HepG2 (cell line): ENCODE data around the gene CD68. TPM values are rescaled to one million over a fixed set of nuclear protein-coding genes. Genes with fewer than 3 reads are reported as not detected.

Experiments
- DNMT3B ChIP-seq: conservative IDR thresholded peaks from 2 replicates; pipeline ENCODE4 v1.6.1; 2016; ENCODE audit warnings: missing biosample characterization, control low read depth
- PHF8 ChIP-seq: sonication (generic); formaldehyde crosslinking; IDR thresholded peaks from 2 replicates; pipeline ENCODE4 v1.5.0; 2020; ENCODE audit warnings: missing genetic modification reagents
- SPEN ChIP-seq: sonication (generic); formaldehyde crosslinking; IDR thresholded peaks from 2 replicates; pipeline ENCODE4 v1.5.1; 2020; ENCODE audit warnings: low read depth, mild to moderate bottlenecking, missing genetic modification reagents
- STAG1 ChIP-seq: sonication (generic); formaldehyde crosslinking; IDR thresholded peaks from 2 replicates; pipeline ENCODE4 v1.4.0; 2020; ENCODE audit warnings: missing genetic modification reagents
- ZBTB7A ChIP-seq: sonication (generic); formaldehyde crosslinking; IDR thresholded peaks from 2 replicates; pipeline ENCODE4 v1.8.0; 2022; ENCODE audit warnings: mild to moderate bottlenecking, missing genetic modification reagents
- ZBTB7B ChIP-seq: sonication (generic); formaldehyde crosslinking; IDR thresholded peaks from 2 replicates; pipeline ENCODE4 v1.4.0; 2020; ENCODE audit warnings: missing genetic modification reagents
- ZC3H13 ChIP-seq: sonication (generic); formaldehyde crosslinking; IDR thresholded peaks from 2 replicates; pipeline ENCODE4 v1.8.1; 2023; ENCODE audit warnings: mild to moderate bottlenecking, missing genetic modification reagents, moderate library complexity
- ZMAT3 ChIP-seq: sonication (generic); formaldehyde crosslinking; conservative IDR thresholded peaks from 2 replicates; pipeline ENCODE4 v1.7.0; 2021; ENCODE audit warnings: missing genetic modification reagents
- ZNF136 ChIP-seq: sonication (generic); formaldehyde crosslinking; IDR thresholded peaks from 2 replicates; pipeline ENCODE4 v1.8.1; 2022; ENCODE audit warnings: low read depth, mild to moderate bottlenecking, moderate library complexity, missing genetic modification reagents
- ZNF543 ChIP-seq: sonication (generic); formaldehyde crosslinking; IDR thresholded peaks from 2 replicates; pipeline ENCODE4 v1.4.0; 2020; ENCODE audit warnings: mild to moderate bottlenecking, missing genetic modification reagents
- polyA plus RNA-seq, 8 experiments: library from polyadenylated mRNA; depleted of rRNA in 3 of 8; stranded (reverse) in 7 of 8; unstranded in 1 of 8; fragments of >200 nt; fragmentation: Illumina TruSeq in 4 of 8; extraction: Trizol in 4 of 8; gene quantifications; 2 replicates each; pipeline versions ENCODE4 v1.2.1 to v1.2.3, GENCODE V29; 2011 to 2016; ENCODE audit warnings: low read depth in 4 of 8, missing spikeins in 1 of 8, mixed read lengths in 1 of 8; ENCODE audit not compliant: insufficient read depth in 1 of 8
- total RNA-seq, 5 experiments: library from RNA; depleted of rRNA; stranded (reverse); fragments of >200 nt; fragmentation: Illumina TruSeq; extraction: Trizol; gene quantifications; 2 replicates each; pipeline ENCODE4 v1.2.3, GENCODE V29; 2016; ENCODE audit warnings: low read depth in 1 of 5
- TF ChIP-seq, protein P1 (sequence below): sonication (generic); formaldehyde crosslinking; IDR thresholded peaks from 2 replicates; pipeline ENCODE4 v1.4.0; 2020; ENCODE audit warnings: mild to moderate bottlenecking, missing genetic modification reagents
- TF ChIP-seq, protein P2 (sequence below): sonication (generic); formaldehyde crosslinking; IDR thresholded peaks from 2 replicates; pipeline ENCODE4 v1.8.1; 2023; ENCODE audit warnings: mild to moderate bottlenecking, moderate library complexity, missing genetic modification reagents
- TF ChIP-seq, protein P3 (sequence below): sonication (generic); formaldehyde crosslinking; conservative IDR thresholded peaks from 2 replicates; pipeline ENCODE4 v1.4.0; 2020; ENCODE audit warnings: missing genetic modification reagents
- TF ChIP-seq, protein P4 (sequence below): IDR thresholded peaks from 2 replicates; pipeline ENCODE4 v1.6.1; 2016; ENCODE audit warnings: low read depth, borderline replicate concordance
- TF ChIP-seq, protein P5 (sequence below): sonication (generic); formaldehyde crosslinking; IDR thresholded peaks from 2 replicates; pipeline ENCODE4 v1.8.0; 2022; ENCODE audit warnings: mild to moderate bottlenecking, missing genetic modification reagents, borderline replicate concordance
- TF ChIP-seq, protein P6 (sequence below): IDR thresholded peaks from 2 replicates; pipeline ENCODE4 v1.6.1; 2018; ENCODE audit warnings: missing genetic modification reagents, mild to moderate bottlenecking, missing compliant biosample characterization

The CD68 gene
- total and polyA plus RNA-seq, 2 of the 13 experiments (the other 11 are each of a cell fraction or from before 2014, with no cell fraction given), result 10.3 to 104 TPM

DNA sequence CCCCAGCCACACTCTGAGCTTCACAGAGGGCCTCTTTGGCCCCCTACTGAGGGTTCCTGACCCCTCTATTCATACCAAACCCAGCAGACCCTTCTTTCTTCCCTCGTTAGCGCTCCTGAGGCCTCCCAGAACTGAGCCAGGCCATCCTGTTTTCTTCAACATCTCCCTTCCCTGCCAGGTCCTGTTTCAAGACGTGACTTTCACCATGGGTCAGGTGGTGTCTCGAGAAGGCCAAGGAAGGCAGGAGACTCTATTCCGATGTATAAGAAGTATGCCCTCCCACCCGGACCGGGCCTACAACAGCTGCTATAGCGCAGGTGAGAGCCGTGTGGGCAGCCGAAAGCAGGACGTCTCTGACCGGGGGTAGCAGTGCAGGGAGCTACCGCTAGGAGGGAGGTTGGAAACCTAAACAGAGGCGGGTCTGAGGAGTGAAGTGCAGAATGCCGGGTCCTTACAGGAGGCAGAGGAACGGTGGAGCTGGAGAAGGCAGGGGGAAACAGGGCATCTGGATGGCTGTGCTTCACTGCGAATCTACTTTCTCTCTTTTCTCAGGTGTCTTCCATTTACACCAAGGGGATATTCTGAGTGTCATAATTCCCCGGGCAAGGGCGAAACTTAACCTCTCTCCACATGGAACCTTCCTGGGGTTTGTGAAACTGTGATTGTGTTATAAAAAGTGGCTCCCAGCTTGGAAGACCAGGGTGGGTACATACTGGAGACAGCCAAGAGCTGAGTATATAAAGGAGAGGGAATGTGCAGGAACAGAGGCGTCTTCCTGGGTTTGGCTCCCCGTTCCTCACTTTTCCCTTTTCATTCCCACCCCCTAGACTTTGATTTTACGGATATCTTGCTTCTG is 19.0 kb upstream of the CD68 start (continued):
- TF ChIP-seq, protein P1, sequence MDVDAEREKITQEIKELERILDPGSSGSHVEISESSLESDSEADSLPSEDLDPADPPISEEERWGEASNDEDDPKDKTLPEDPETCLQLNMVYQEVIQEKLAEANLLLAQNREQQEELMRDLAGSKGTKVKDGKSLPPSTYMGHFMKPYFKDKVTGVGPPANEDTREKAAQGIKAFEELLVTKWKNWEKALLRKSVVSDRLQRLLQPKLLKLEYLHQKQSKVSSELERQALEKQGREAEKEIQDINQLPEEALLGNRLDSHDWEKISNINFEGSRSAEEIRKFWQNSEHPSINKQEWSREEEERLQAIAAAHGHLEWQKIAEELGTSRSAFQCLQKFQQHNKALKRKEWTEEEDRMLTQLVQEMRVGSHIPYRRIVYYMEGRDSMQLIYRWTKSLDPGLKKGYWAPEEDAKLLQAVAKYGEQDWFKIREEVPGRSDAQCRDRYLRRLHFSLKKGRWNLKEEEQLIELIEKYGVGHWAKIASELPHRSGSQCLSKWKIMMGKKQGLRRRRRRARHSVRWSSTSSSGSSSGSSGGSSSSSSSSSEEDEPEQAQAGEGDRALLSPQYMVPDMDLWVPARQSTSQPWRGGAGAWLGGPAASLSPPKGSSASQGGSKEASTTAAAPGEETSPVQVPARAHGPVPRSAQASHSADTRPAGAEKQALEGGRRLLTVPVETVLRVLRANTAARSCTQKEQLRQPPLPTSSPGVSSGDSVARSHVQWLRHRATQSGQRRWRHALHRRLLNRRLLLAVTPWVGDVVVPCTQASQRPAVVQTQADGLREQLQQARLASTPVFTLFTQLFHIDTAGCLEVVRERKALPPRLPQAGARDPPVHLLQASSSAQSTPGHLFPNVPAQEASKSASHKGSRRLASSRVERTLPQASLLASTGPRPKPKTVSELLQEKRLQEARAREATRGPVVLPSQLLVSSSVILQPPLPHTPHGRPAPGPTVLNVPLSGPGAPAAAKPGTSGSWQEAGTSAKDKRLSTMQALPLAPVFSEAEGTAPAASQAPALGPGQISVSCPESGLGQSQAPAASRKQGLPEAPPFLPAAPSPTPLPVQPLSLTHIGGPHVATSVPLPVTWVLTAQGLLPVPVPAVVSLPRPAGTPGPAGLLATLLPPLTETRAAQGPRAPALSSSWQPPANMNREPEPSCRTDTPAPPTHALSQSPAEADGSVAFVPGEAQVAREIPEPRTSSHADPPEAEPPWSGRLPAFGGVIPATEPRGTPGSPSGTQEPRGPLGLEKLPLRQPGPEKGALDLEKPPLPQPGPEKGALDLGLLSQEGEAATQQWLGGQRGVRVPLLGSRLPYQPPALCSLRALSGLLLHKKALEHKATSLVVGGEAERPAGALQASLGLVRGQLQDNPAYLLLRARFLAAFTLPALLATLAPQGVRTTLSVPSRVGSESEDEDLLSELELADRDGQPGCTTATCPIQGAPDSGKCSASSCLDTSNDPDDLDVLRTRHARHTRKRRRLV (CRISPR knock-in tag), result no peak
- TF ChIP-seq, protein P2, sequence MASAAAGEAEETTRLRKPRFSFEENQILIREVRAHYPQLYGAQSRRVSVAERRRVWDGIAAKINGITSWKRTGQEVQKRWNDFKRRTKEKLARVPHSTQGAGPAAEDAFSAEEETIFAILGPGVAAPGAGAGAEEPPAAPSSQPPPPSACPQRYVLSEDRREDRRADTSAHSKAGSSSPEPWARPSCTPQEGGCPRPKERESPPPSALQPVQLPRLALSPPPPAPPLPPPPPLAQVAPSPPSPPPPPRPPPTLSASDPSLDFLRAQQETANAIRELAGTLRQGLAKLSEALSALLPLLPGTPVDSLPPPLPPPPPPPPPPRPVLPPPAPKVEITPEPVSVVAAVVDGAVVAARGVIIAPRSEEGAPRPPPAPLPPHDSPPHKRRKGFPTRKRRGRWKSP, result no peak
- TF ChIP-seq ZNF543 (CRISPR knock-in tag), result 0 out of 2 replicates have a peak, but pooled peaks have one; percentile 1
- TF ChIP-seq, protein P3, sequence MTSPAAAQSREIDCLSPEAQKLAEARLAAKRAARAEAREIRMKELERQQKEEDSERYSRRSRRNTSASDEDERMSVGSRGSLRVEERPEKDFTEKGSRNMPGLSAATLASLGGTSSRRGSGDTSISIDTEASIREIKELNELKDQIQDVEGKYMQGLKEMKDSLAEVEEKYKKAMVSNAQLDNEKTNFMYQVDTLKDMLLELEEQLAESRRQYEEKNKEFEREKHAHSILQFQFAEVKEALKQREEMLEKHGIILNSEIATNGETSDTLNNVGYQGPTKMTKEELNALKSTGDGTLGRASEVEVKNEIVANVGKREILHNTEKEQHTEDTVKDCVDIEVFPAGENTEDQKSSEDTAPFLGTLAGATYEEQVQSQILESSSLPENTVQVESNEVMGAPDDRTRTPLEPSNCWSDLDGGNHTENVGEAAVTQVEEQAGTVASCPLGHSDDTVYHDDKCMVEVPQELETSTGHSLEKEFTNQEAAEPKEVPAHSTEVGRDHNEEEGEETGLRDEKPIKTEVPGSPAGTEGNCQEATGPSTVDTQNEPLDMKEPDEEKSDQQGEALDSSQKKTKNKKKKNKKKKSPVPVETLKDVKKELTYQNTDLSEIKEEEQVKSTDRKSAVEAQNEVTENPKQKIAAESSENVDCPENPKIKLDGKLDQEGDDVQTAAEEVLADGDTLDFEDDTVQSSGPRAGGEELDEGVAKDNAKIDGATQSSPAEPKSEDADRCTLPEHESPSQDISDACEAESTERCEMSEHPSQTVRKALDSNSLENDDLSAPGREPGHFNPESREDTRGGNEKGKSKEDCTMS (CRISPR knock-in tag), result no peak
- TF ChIP-seq SPEN (CRISPR knock-in tag), result 0 out of 2 replicates have a peak, but pooled peaks have one; percentile 13
- peak; percentile 37 for TF ChIP-seq STAG1 (CRISPR knock-in tag)
- TF ChIP-seq ZC3H13 (CRISPR knock-in tag), result peak; percentile 43; the same call in 1 of the 2 replicates
- TF ChIP-seq, protein P4, sequence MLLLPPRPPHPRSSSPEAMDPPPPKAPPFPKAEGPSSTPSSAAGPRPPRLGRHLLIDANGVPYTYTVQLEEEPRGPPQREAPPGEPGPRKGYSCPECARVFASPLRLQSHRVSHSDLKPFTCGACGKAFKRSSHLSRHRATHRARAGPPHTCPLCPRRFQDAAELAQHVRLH, result 0 out of 2 replicates have a peak, but pooled peaks have one; percentile 55
- TF ChIP-seq ZMAT3, result no peak
- TF ChIP-seq, protein P5, sequence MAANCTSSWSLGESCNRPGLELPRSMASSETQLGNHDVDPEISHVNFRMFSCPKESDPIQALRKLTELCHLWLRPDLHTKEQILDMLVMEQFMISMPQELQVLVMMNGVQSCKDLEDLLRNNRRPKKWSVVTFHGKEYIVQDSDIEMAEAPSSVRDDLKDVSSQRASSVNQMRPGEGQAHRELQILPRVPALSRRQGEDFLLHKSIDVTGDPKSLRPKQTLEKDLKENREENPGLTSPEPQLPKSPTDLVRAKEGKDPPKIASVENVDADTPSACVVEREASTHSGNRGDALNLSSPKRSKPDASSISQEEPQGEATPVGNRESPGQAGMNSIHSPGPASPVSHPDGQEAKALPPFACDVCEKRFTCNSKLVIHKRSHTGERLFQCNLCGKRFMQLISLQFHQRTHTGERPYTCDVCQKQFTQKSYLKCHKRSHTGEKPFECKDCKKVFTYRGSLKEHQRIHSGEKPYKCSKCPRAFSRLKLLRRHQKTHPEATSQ (CRISPR knock-in tag), result no peak
- peak; percentile 34; the same call in 1 of the 2 replicates for TF ChIP-seq PHF8 (CRISPR knock-in tag)
- TF ChIP-seq DNMT3B (CRISPR knock-in tag), result 0 out of 2 replicates have a peak, but pooled peaks have one; percentile 28
- TF ChIP-seq ZBTB7B (CRISPR knock-in tag), result 0 out of 2 replicates have a peak, but pooled peaks have one; percentile 36
- TF ChIP-seq ZNF136, result no peak
- TF ChIP-seq ZBTB7A, result 0 out of 2 replicates have a peak, but pooled peaks have one; percentile 53
- TF ChIP-seq, protein P6, sequence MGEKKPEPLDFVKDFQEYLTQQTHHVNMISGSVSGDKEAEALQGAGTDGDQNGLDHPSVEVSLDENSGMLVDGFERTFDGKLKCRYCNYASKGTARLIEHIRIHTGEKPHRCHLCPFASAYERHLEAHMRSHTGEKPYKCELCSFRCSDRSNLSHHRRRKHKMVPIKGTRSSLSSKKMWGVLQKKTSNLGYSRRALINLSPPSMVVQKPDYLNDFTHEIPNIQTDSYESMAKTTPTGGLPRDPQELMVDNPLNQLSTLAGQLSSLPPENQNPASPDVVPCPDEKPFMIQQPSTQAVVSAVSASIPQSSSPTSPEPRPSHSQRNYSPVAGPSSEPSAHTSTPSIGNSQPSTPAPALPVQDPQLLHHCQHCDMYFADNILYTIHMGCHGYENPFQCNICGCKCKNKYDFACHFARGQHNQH, result peak; percentile 29; the same call in 1 of the 2 replicates
